C4-2B (cell line): ENCODE measurements around the gene ZNF581.
A peak's percentile ranks its signal among the peaks of the same experiment; 100 is the strongest.

Experiments
- H3K27ac ChIP-seq: fragments of 450-650 bp; 2 replicates; pipeline ENCODE4 v1.5.1; 2017
- ZFX ChIP-seq: fragments of 450-650 bp; IDR thresholded peaks from 2 replicates; pipeline ENCODE4 v1.6.1; 2017
- TF ChIP-seq, protein P1 (sequence below): fragments of 450-650 bp; conservative IDR thresholded peaks from 2 replicates; pipeline ENCODE4 v1.5.1; 2017; ENCODE audit warnings: mild to moderate bottlenecking

The ZNF581 gene

DNA sequence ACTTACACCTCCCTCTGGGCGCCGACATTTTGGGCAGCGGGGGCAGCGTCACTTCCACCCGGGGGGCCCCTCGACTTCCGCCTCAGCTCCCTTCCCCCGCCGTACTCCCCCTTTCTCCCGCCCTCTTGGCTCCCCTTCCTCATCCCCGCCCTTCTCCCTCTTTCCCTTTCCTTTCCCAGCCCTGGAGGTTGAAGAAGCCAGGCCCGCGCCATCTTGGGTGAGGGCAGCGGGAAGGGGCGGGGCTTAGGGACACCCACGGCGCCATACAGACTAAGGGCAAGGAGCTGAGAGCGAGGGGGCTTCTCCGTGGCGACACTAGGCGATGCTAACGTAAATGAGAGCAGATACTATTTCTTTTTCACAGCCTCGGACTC is 44.0 kb upstream of the ZNF581 start, which contains the start of gene FIZ1:
Gene FIZ1 (minus strand): TSS at position 50 of the 374 bp plus-strand sequence. CDS start 1,652 bp downstream, outside the sequence.
- H3K27ac ChIP-seq: peak within 1 kb of the TSS; percentile 91
- TF ChIP-seq, protein P1, sequence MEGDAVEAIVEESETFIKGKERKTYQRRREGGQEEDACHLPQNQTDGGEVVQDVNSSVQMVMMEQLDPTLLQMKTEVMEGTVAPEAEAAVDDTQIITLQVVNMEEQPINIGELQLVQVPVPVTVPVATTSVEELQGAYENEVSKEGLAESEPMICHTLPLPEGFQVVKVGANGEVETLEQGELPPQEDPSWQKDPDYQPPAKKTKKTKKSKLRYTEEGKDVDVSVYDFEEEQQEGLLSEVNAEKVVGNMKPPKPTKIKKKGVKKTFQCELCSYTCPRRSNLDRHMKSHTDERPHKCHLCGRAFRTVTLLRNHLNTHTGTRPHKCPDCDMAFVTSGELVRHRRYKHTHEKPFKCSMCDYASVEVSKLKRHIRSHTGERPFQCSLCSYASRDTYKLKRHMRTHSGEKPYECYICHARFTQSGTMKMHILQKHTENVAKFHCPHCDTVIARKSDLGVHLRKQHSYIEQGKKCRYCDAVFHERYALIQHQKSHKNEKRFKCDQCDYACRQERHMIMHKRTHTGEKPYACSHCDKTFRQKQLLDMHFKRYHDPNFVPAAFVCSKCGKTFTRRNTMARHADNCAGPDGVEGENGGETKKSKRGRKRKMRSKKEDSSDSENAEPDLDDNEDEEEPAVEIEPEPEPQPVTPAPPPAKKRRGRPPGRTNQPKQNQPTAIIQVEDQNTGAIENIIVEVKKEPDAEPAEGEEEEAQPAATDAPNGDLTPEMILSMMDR: no peak

- no peak for TF ChIP-seq ZFX
- peak within 1 kb of the TSS; percentile 91 for H3K27ac ChIP-seq
Measured at GRCh38 chr19:55599842-55600661, 43.4 kb upstream of the ZNF581 start, which contains the start of gene ZNF524. Gene ZNF524, plus strand, starts transcription at chr19:55600288. Its CDS starts 1,825 bp downstream, at chr19:55602113.

DNA sequence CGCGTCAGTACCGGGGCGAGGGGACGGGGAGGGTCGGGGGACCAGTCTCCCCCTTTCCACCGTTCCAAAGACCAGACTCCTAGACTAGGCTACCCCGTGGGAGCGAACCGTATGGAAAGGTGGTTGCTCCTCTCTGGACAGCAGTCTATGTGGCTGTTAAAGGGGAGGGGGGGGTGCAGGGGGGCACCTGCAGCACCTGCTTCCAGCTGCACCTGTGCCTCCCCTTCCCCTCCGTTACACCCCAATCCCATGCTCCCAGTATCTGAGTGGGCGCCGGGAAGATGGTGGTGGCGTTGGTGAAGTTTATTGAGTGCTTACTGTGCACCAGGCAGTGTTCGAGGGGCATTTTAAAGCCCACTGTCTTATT is 42.8 kb upstream of the ZNF581 start:
- TF ChIP-seq ZFX: no peak
- TF ChIP-seq, protein P1: no peak
- peak overlapping the region; percentile 91 for H3K27ac ChIP-seq

DNA sequence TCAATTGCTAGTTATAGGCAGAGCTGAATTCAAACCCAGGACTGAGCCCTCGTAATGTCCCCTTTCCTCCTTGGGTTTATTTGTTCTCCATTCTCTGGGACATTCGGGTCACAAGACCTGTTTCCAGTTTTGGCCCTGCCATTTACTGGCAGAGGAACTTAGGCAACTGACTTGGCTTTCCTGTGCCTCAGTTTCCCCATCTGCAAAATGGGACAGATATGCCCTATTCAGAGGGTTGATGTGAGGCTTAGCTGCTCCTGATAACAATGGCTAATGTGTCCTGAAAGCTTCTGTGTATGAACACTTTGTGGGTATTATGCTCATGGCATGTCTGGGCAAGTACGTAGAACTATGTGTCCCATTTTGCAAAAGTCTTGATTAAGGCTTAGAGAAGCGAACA is 42.4 kb upstream of the ZNF581 start:
- H3K27ac ChIP-seq: peak overlapping the region; percentile 91

GRCh38 chr19:55602104-55603001 is 41.1 kb upstream of the ZNF581 start:
- H3K27ac ChIP-seq: no peak overlapping the region
- no peak for TF ChIP-seq ZFX
- TF ChIP-seq, protein P1: no peak

More for the DNA sequence above, 42.4 kb upstream of the ZNF581 start:
- TF ChIP-seq, protein P1: no peak
- TF ChIP-seq ZFX: no peak

GRCh38 chr19:55603115-55603514 is 40.3 kb upstream of the ZNF581 start:
- no peak overlapping the region for H3K27ac ChIP-seq
- TF ChIP-seq, protein P1: no peak
- no peak for TF ChIP-seq ZFX

- H3K27ac ChIP-seq: peak overlapping the region; percentile 92; the same call in 1 of the 2 replicates
- TF ChIP-seq, protein P1: no peak
- no peak for TF ChIP-seq ZFX
Measured at GRCh38 chr19:55603581-55604292, 39.7 kb upstream of the ZNF581 start.
